CD4-positive, alpha-beta T cell treated with Interleukin-6 for 4 hours (primary cell): Measurements from ENCODE around the gene SOX18.

ENCODE experiments used
- DNase-seq: peaks from one replicate; pipeline ENCODE4 v3.0.0-alpha.2; 2020; ENCODE audit warnings: mixed read lengths

SOX18 gene

DNA sequence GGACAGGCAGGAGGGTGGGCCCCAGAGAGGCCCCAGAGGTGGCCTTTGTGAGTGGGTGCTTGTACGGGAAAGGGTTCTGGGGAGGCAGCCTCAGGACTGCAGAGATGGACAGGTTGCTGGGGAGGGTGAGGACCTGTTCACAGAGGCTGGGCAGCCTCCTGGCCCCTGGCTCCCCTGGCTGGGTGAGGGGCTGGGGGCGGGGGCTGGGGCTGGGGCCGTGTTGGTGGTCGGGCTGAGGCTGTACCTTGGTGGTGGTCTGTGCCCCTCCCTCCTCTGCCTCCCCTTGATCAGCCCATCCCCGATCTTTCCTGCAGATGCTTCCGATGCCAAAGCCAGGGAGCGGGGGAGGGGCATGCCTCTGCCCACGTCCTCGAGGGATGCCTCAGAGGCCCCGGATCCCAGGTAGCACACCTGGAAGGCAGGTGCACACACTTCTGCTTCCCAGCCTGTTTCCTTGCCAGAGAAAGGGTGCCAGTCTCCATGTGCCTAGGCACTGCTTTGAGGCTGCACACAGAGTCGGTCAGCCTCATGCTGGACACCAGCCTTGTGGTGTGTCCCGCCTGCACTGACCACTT lies 18.4 kb upstream of the SOX18 start:
- DNase-seq, result no peak

DNA sequence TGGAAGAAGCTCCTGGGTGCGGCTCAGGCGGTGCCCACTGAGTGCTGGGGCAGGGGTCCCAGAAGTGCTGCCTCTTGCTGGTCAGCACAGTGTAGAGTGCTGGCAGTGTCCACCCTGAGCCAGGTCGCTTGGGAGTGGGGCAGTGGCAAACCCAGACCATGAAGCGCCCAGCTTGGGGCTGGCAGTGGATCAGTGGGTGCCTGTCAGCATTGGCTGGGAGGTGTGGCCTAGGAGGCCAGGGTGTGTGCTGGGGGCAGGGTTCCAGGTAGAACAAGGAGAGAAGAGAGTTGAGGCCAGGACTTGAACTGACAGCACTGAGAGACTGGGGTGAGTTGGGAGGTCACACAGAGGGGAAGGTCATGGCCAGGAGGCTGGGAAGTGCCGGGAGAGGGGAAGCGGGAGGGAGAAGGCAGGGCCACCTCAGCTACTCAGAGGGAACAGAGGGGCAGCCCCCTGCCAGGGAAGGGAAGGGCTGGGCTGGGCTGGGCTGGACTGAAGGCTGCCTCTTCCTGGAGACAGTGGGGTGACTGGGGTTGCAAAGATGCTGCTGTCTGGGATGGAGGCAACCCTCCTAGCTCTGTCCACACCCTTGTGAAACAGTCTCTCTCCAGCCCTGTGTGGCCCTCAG lies 17.7 kb upstream of the SOX18 start:
- DNase-seq, result no peak

DNA sequence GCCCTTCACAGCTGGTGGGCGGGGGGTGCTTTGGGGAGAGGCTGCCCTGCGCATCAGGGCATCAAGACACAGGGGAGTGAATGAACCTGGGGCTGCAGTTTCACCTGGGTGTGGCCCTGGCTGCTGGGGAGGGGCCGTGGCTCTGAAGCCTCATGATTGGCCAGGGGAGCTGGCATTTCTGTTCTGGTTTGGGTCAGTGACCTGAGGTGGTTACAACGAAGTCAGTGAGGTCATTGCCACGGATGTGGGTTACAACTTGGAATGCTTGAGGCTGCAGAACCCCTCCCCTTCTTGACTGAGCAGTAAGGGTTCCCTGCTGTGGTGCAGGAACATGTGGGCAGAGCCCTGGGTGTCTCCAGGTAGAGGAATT lies 16.5 kb upstream of the SOX18 start:
- peak; percentile 61 for DNase-seq

DNA sequence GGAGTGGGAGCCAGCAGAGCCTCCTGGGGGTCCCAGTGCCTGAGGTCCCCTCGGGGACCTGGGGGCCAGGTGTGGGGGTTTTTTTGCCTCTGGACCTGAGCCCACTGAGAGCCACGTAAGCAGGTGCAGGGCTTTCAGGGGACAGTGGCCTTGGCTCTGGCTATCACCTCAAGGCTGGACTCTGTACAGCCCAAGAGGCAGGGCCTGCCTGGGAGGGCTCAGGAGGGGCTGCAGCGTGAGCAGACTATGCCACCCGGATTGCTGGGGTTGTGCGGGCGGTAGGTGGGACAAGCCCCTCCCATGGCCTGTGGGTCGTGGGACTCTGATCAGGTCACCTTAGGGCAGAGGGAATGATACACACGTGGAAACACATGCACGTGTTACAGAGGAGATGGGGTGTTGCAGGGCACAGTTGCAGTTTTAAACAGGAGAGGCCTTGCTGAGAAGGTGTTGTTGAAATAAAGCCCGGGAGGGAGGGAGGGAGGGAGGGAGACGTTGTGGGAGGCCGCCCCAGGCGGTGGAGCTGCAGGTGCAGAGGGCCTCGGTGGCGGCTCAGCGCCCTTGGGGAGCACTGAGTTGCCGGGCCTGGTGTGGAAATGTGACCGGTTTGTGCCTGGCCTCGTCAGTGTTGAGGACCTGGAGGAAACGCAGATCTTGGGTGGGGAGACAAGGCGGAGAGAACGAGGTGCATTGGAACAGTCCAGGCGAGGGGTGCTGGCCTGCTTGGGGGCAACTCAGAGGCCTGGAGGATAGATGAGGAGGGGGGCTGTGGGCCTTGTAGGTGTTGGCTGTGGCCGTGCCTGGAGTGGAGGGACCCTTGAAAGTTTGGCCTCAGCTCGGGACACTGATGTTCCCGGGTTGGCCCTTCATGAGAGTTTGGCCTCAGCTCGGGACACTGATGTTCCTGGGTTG lies 15.9 kb upstream of the SOX18 start:
- peak; percentile 30 for DNase-seq

DNA sequence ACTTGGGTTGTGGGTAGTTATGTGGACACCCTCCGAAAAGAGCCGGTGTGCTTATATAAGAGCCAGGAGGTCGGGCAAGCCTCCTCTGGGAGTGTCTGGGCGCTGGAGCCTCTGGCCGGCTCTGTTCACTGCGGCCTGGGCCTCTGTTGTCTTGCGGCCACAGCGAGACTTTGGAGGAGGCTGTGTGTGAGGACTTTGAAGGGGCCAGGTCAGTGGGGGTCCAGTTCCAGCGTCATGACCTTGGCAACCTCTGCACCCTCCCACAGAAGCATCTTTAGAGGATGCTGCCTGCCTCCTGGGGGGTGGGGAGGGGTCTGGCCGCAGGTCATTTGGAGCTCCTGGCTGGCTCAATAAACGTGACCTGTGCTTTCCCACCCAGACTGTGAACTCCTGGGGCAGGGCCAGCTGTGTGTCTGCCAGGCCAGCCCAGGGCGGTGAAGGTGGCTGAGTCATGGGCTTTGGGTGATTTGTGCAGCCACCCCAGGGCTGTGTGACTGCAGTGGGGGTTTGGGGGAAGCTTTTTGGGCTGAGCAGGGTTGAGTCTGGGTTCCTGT lies 14.8 kb upstream of the SOX18 start:
- peak; percentile 1 for DNase-seq

DNA sequence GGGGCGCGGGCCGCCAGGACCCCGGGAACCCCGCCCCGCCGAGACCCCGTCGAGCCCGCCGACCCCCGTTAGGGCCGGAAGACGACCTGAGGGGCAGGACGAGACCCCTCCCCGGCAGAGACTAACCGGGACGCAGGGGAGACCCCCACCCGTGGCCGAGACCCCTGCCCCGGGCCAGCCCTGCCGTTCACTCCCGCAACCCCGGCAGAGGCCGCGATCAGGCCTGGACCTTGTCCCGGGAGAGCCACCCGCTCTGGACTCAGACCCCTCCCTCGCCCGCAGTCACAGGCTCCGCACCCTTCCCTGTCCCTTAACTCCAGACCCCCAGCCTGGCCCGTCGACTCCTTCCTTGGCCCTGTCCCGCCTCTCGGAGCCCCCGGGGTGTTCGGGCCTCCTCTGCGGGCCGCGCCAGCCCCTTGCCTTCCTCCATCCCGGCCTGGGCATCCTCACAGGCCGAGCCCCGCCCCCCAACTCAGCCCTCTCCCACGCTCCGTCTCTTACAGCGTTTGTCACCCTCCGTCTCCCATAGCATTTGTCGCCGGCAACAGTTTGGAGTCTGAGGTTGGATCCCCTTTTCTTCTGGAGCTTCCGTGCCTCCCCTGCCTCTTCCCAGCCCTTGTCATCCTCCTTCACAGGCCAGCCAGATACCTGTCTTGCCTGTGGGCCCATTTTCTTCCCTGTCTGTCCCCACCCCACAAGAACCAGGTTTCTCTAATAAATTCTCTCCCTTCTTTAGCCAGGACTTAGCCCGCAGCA lies 14.1 kb upstream of the SOX18 start:
- no peak for DNase-seq

DNA sequence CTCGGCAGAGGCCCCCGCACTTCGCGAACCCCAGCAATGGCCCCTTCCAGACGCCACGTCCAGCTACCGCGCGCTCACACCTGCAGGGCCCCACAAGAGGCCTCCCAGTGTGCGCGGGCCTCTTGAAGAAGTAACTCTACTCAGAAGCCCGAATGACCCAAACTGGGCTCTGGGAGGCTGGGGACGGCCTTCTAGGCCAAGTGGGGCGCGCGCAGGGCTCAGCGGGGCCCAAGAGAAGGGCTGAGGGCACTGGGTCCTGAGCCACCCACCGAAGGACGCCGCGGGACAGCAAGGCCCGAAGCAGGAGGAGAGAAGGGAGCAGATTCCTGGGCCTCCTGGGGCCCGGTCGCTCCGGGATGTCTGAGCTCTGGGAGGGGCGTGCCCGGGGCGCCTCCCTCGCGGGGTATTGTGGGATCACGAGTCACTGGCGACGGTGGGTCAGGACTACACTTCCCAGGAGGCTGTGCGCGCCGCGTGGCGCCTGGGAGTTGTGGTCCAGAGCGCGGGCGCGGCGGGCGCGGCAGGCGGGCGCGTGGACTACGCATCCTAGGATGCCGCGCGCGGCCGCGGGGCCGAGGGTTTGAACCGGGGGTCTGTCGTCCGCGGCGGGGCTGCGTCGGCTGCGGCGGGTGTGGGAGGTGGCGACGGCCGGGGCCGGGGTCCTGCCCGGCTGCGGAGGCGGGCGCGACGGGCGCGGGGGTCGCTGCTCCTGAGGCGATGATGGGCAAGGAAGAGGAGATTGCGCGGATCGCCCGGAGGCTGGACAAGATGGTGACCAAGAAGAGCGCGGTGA lies 13.4 kb upstream of the SOX18 start, which contains the start of gene TCEA2:
TCEA2 (plus strand) TSS at position 603 of the 793 bp plus-strand sequence; CDS start at position 718, 115 bp downstream.
- DNase-seq, result peak; percentile 97

DNA sequence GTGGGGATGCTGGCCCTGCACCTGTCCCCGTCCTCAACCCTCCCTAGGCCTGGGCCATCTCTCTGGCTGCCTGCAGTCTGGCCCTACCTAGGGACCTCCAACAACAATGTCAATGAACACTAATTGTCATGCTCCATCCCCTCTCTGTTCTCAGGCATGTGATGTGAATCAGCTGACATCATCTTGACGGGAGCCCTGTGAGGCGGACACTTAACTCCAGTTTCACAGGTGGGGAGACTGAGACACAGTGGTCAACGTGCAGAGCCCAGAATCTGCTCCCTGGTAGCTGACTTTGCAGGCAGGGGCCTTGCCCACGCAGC lies 12.8 kb upstream of the SOX18 start:
- no peak for DNase-seq

DNA sequence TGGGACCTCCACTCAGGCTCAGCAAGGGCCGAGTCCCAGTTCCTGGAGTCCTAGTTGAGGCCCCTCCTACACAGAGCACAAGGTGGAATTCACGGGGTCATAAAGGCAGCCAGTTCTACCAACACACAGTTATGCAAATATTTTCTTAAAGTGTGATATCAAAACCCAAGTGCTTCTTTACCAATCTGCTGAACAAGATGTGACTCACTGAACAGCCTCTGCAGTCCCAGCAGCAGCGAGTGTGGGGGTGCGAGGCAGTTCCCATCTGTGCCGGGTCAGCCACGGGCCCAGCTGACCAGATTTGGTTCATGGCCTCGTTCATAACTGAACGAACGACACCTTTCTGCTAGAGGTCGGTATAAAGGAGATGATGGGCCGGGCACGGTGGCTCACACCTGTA lies 9.1 kb upstream of the SOX18 start:
- no peak for DNase-seq

DNA sequence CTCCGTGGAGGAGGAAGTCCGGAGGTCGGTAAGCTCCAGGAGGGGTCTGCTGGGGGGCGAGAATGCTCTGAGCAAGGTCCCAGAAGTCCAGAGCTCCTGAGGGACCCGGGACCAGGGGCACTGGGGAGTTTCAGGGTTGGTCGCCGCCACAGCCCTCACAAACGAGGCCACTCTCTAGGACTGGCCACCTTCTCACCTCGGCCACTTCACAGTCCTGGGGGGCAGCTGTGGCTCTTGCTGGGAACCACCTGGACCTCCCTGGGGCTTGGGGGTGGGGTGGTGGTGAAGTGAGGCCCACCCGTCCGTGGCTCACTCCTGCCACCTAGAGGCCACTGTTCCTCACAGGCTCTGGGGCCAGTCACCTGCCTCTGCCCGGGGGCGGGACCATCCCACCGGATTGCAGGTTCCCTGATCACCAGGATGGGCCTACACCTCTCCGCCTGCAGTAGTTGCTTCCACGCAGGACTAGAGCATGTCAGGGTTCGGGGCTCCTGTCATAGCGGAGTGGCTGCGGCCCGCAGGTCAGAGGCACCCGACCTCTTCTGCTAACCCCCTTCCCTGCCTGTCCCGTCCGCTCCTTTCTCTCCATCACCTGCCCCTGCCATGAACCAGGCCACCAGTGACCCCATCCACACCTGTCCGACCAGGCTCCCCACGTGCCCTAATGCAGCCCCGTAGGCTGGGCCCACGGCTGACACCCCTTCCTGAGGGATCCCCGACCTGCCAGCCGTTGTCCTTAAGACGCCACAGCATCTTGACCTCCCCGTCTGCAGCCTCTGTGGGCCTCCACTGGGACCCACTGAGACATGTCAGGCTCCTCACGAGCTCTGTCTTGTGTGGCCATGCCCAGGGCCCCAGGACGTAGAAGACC lies 8.4 kb upstream of the SOX18 start:
- peak; percentile 87 for DNase-seq

DNA sequence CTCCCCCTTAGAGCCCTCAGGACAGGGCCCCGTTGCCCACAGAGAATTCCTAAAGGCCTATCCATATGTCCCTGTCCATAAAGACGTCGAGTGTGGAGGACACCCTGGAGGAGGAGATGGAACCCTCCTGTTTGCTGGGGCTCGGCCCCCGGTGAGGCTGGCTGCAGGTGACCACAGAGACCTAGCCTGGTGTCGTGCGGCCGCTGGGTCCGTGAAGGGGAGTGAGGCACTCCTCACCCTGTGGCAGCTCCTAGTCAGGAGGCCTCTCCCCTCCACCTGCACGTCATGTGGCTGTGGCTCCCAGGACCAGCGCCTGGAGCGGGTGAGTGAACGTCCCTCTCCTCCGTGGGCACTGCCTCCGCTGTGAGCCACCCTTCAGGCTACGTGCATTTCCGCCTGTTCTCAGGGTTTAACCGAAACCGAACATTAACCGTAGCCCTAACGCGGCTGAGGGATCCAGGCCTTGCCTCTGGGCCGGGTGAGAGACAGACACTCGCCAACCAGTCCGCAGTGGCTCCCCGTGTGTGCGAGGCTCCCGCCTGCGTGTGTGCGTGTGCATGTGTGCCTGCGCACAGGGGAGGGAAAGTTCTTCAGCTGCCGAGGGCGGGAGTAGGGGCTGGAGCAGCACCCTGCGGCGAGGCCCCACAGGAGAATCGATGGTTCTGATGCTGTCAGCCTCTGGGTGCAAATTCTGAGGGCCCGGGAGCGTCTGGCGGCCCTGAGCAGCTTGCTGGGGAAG lies 7.6 kb upstream of the SOX18 start:
- peak; percentile 26 for DNase-seq

DNA sequence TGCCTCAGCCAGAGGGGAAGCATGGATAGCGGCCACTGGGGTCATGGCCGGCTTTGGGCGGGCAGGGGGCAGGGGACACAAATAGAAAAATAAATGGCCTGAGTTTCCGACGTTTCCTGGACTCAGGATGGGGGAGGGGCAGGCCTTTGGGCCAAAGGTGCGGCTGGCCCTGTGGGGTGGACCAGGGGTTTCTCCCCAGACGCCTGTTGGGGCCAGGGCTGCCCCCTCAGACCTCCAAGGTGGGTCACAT lies 7.1 kb upstream of the SOX18 start:
- DNase-seq, result no peak

DNA sequence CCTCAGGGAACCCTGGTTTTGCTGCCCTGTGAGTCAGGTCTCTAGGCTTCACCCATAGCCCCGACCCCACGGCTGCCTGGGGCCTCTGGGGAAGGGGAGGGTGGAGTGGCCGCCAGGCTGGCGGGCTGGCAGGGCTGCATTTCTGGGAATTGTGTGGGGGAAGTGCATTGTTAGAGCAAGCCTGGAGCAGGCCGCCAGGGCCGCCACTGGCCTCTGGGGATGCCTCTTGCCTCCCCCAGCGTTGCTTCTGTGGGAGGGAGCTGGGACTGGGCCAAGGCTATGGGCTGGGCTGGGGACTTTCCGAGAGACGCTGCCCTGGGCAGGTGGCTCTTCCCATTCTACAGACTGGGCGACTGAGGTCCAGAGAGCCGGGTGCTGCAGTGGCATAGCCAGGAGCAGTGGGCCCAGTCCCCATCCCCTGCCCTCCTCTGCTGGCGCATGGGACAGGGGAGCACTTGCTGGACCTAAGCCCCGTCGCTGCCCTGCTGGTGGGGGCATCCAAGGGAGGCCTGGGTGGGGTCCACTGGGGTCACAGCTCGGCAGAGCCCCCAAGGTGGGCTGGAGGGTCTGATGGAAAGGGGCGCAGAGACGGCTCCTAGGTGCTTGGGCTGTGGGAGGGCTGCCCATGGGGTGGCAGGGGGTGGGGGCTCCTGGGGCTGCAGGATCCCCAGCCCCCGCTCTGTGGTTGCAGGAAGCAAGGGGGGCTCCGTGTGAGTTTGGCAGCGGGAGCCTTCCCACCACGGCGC lies 6.6 kb upstream of the SOX18 start:
- no peak for DNase-seq

DNA sequence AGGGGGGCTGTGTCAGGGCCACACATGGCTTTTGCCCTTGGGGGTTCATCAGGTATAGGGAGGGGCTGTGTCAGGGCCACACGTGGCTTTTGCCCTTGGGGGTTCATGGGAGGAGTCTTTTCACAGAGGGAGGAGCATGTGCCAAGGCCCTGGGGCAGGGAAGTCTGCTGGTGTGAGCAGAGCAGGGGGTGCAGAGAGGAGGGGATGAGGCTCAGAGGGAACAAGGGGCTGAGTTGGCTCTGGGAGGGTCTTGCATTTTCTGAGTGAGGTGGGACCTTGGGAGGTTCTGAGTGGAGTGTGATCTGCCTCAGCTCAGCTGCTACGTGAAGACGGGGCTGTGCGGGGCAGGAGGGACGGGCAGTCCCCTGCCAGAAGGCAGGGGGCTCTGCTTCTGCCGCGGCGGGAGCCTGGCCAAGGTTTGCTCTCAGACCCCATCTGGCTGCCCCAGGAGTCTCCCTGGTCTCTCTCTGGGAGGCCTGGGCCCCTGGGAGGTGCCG lies 6.0 kb upstream of the SOX18 start:
- no peak for DNase-seq

DNA sequence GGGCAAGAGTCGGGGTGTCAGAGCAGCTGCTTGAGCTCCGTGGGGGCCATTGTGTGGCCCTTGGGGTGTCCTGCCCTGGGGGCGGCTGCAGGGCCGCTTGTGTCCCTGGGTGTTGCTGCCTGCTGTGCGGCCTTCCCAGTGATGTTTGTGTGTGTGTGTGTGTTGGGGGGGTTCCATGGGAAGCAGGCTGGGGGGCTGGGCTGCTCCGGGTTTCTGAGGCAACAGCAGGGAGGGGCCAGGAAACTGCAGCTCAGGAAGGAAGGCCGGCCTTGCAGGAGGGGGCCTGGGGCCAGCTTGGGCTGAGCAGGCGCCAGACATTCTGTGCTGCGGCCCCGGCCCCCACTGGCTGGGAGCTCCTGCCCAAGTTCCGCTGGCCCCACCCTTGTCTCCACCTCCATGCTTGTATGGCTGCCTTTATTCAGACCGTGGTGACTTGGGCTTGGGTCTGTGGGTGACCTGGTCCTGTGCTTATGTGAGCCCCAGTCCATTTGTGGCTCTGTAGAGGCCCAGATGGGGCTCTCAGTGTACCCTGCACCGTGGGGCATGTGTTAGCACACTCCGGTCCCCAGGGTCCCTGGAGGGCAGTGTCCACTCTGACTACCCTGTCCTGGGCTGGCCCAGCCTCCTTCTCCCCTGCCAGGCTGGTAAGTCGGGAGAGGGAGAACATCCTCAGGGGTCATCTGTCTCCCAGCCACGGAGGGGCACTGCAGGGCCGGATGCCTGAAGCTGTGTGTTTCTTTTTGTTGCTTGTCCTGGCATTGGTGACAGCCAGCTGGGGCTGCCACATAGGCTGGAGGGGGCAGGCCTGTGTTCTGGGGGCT lies 4.6 kb upstream of the SOX18 start:
- DNase-seq, result no peak

DNA sequence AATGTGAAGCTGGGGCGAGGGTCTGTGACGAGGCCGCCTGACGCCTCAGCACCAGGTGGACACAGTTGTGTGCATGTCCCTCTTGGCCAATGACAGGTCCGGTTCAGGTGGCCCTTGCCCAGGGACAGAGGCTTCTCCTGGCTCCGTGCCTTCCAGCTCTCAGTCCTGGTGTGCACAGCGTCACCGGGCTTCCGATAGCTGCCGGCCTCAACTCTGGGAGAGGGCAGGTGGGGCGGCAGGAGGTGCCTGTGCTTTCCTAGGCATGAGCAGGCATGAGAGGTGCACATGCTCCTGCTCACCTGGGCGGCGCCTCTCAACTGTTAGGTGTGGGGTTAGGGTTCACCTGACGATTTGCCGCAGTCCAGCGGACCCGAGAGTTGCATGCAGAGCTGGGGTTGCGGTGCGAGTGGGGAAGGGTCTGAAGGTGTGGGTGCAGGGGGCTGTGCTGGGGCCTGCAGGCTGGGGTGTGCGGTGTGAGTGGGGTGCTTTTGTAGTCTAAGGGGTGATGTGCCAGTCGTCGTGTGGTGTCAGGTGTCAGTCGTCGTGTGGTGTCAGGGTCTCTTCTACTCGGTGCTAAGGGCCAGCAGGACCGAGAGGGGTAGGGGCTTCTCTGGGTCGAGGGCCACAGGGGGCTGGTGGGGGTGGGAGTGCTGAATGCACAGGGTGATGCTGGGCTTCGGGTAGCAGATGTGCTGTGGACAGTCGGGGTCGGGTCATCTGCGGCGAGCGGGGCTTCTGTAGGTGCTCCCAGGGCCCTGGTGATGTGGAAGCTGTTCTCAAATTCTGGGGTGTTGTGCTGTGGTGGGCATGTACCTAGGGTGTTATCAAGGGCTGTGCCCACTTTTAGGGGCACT lies 3.8 kb upstream of the SOX18 start:
- DNase-seq, result no peak

DNA sequence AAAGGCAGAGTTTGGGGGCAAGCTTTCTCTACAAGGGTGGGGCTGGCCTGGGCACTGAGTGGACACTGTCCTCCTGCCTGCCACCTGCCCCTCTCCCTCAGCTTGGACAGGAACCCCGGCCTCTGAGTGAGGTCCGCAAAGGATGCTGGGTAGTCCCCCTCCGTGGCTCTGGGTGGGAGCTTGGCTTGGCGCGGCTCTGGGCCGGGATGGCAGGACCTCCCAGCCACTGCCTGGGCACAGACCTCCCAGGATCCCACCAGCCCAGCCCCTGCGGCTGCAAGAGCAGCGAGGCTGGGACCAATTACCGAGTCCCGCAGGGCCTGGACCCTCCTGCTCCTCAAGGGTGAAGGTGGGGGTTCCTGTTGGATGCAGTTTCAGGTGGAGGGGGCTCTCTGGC lies 2.9 kb upstream of the SOX18 start:
- no peak for DNase-seq
